ENCODE results near the gene LIPC. TPM values are rescaled to one million over a fixed set of nuclear protein-coding genes. Genes with fewer than 3 reads are reported as not detected.

The LIPC gene
- total RNA-seq, 1 donor from 2014 or later, result not detected

DNA sequence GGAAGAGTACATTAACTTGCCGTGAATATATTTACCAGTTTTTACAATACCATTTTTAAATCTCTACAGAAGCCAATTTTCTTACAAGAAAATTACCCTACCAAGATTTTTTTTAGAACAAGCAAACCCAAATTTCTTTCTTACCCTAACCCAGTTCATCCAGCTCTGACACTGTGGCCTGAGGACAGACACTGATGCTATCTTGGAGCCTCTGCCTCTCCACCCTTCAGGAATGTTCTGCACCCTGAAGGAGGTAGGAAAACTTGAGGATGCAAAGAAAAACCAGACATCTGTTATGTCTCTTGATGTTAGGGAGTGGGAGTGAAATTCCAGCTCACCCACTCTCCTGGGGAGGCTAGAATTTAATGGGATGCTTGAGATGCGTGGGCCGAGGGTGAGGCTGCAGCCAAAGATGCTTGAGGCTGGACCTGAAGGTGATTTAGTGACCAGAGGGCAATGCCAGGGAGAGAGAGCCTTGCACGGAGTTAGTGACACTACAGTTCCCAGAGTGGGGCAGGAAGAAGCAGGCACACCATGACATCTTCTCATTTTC lies 69.9 kb downstream of the LIPC start:
- no peaks in the 10 kb centered on the region for H3K9me3 Mint-ChIP-seq (ENCODE audit: unreplicated experiment)
- no peak overlapping the region for H3K4me3 Mint-ChIP-seq (ENCODE audit: unreplicated experiment)
- H3K36me3 Mint-ChIP-seq (ENCODE audit: low read depth, unreplicated experiment), result peaks cover 3% of the 10 kb centered on the region
- peaks cover 1% of the 10 kb centered on the region for H3K27me3 Mint-ChIP-seq (ENCODE audit: unreplicated experiment)
- TF ChIP-seq, protein P1, sequence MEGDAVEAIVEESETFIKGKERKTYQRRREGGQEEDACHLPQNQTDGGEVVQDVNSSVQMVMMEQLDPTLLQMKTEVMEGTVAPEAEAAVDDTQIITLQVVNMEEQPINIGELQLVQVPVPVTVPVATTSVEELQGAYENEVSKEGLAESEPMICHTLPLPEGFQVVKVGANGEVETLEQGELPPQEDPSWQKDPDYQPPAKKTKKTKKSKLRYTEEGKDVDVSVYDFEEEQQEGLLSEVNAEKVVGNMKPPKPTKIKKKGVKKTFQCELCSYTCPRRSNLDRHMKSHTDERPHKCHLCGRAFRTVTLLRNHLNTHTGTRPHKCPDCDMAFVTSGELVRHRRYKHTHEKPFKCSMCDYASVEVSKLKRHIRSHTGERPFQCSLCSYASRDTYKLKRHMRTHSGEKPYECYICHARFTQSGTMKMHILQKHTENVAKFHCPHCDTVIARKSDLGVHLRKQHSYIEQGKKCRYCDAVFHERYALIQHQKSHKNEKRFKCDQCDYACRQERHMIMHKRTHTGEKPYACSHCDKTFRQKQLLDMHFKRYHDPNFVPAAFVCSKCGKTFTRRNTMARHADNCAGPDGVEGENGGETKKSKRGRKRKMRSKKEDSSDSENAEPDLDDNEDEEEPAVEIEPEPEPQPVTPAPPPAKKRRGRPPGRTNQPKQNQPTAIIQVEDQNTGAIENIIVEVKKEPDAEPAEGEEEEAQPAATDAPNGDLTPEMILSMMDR (IDR thresholded peaks at IDR 0.05; ENCODE audit: unreplicated experiment), result no peak
- DNase-seq (ENCODE audit: low spot score), result no peak
- no peak overlapping the region for H3K27ac Mint-ChIP-seq (ENCODE audit: unreplicated experiment)
- H3K4me1 Mint-ChIP-seq (ENCODE audit: unreplicated experiment), result peaks cover 19% of the 10 kb centered on the region

DNA sequence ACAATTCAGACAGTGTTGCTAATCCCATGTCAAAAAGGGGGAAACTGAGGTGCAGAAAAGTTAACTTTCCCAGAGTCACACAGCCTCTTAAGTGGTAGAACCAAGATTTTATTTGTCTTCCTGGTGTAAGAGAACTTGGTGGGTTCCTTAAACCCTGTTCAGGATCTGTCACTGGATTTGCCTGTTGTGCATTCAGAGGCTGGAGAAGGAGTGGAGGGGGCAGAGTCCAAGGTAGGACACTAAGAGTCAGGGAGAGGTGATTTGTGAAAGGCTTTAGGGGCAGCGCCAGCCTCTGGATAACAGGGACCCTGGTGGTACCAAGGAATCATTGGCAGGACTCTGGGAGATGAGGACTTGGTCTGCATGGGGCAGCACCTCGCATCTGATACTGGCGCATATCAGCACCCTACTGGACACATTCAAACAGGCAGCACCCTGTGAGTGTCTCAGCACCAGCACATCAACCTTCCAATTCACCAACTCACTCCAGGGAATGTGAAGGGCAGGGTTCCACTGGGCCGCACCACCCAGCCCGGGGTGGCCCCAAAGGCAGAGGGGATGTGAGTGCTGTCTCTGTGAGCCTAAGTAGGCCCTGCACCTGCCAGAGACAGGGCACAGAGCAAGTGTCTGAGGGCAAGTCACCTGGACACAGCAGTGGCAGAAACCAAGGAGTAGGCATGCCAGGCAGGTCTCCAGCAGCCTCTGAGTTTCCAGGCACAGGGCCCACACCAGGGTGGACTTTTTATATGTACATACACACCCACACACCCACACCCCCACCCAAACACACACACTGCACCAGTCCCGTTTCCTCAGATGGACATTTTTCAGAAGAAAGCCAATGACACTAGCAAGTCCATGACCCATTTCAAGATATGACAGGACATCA lies 71.6 kb downstream of the LIPC start:
- TF ChIP-seq, protein P1 (IDR thresholded peaks at IDR 0.05; ENCODE audit: unreplicated experiment), result no peak
- no peak for DNase-seq (ENCODE audit: low spot score)
- H3K4me1 Mint-ChIP-seq (ENCODE audit: unreplicated experiment), result peaks cover 20% of the 10 kb centered on the region
- no peak overlapping the region for H3K4me3 Mint-ChIP-seq (ENCODE audit: unreplicated experiment)
- peaks cover 1% of the 10 kb centered on the region for H3K27me3 Mint-ChIP-seq (ENCODE audit: unreplicated experiment)
- no peak overlapping the region for H3K27ac Mint-ChIP-seq (ENCODE audit: unreplicated experiment)
- no peaks in the 10 kb centered on the region for H3K9me3 Mint-ChIP-seq (ENCODE audit: unreplicated experiment)
- H3K36me3 Mint-ChIP-seq (ENCODE audit: low read depth, unreplicated experiment), result no peaks in the 10 kb centered on the region

DNA sequence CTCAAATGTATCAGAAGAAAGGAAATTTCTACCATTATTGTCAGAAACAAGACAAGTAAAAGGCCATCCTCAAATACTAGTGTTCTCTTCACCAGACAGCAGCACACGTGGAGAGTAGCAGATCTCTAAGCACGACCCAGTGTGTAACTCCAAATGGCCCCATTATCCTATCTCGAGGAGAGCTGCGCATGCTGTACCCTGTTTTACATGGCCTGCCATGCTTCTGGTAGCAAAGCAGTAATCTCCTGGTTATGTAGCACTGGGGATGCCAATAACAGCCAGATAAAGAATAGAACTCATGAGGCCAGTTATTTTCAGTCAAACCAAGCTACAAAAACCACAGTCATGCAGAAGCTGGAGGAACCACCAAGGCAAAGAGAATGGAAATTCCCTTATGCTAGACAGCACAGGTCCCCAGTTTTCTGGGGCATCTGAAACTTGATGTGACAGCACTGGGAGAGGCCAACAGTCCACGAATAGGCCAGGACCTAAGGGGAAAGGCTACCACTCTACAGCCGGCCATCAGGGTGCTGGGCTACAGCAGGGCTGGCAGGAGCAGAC lies 73.0 kb downstream of the LIPC start:
- H3K9me3 Mint-ChIP-seq (ENCODE audit: unreplicated experiment), result no peaks in the 10 kb centered on the region

DNA sequence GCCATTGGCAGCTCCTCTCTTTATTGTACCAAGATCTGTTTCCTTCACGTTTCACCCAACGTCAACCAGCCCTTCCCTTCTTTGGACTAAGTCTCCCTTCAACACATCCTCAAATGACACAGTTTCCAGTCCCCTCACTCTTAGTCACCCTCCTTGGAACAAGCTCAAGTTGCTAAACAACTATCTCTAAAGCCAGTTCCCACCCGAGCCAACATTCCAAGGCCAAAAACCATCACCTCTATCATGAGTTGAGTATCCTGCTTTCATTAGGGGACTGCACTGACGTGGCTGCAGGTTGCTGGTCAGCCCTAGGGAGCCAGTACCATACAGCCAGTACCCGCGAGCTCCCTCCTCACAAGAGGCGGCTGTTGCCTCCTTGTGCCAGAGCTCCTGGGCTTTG lies 73.8 kb downstream of the LIPC start:
- Mint-ChIP-seq H3K27ac (ENCODE audit: unreplicated experiment) (no peak overlapping the region), H3K4me3 (ENCODE audit: unreplicated experiment) (no peak overlapping the region), H3K4me1 (ENCODE audit: unreplicated experiment) (peaks cover 11% of the 10 kb centered on the region), H3K9me3 (ENCODE audit: unreplicated experiment) (no peaks in the 10 kb centered on the region), H3K36me3 (ENCODE audit: low read depth, unreplicated experiment) (no peaks in the 10 kb centered on the region), H3K27me3 (ENCODE audit: unreplicated experiment) (peaks cover 1% of the 10 kb centered on the region)
- TF ChIP-seq, protein P1 (IDR thresholded peaks at IDR 0.05; ENCODE audit: unreplicated experiment), result no peak
- DNase-seq (ENCODE audit: low spot score), result no peak

More for the DNA sequence above, 73.0 kb downstream of the LIPC start:
- H3K4me1 Mint-ChIP-seq (ENCODE audit: unreplicated experiment), result peaks cover 11% of the 10 kb centered on the region
- H3K27ac Mint-ChIP-seq (ENCODE audit: unreplicated experiment), result no peak overlapping the region
- no peak for DNase-seq (ENCODE audit: low spot score)
- H3K27me3 Mint-ChIP-seq (ENCODE audit: unreplicated experiment), result peaks cover 1% of the 10 kb centered on the region
- TF ChIP-seq, protein P1 (IDR thresholded peaks at IDR 0.05; ENCODE audit: unreplicated experiment), result no peak
- no peaks in the 10 kb centered on the region for H3K36me3 Mint-ChIP-seq (ENCODE audit: low read depth, unreplicated experiment)
- no peak overlapping the region for H3K4me3 Mint-ChIP-seq (ENCODE audit: unreplicated experiment)

Data from endothelial cell (in vitro differentiated cells).